ENCODE data around the gene OR11A1.

The OR11A1 gene

GRCh38 chr6:29456971-29457370, at the start of gene OR11A1, which contains the start of gene OR2H1:
TSS of gene OR11A1 (minus strand) at chr6:29457071. CDS start at chr6:29427641, 29,430 bp downstream.
TSS of gene OR2H1 (plus strand) at chr6:29457155. CDS start at chr6:29461770, 4,615 bp downstream.
- no peak for DNase-seq

- no peak for DNase-seq
Observed at GRCh38 chr6:29506446-29507067, 49.7 kb upstream of the OR11A1 start.

GRCh38 chr6:29505808-29506207, 48.9 kb upstream of the OR11A1 start:
- DNase-seq: no peak

GRCh38 chr6:29504961-29505360, 48.1 kb upstream of the OR11A1 start:
- no peak for DNase-seq

GRCh38 chr6:29502597-29502996, 45.7 kb upstream of the OR11A1 start:
- no peak for DNase-seq

- DNase-seq: no peak
Observed at GRCh38 chr6:29502181-29502580, 45.3 kb upstream of the OR11A1 start.

GRCh38 chr6:29501106-29501505, 44.2 kb upstream of the OR11A1 start:
- no peak for DNase-seq

GRCh38 chr6:29500594-29500993, 43.7 kb upstream of the OR11A1 start:
- no peak for DNase-seq

- DNase-seq: no peak
Observed at GRCh38 chr6:29499704-29500103, 42.8 kb upstream of the OR11A1 start.

- DNase-seq: no peak
Observed at GRCh38 chr6:29496961-29497360, 40.1 kb upstream of the OR11A1 start.

- DNase-seq: no peak
Observed at GRCh38 chr6:29495571-29495970, 38.7 kb upstream of the OR11A1 start.

- DNase-seq: no peak
Observed at GRCh38 chr6:29494131-29494530, 37.3 kb upstream of the OR11A1 start.

GRCh38 chr6:29493261-29493660, 36.4 kb upstream of the OR11A1 start:
- no peak for DNase-seq

- DNase-seq: no peak
Observed at GRCh38 chr6:29491574-29491973, 34.7 kb upstream of the OR11A1 start.

GRCh38 chr6:29490552-29490951, 33.7 kb upstream of the OR11A1 start:
- no peak for DNase-seq

- DNase-seq: no peak
Observed at GRCh38 chr6:29490055-29490454, 33.2 kb upstream of the OR11A1 start.

GRCh38 chr6:29489286-29489685, 32.4 kb upstream of the OR11A1 start:
- DNase-seq: no peak

- DNase-seq: no peak
Observed at GRCh38 chr6:29488874-29489273, 32.0 kb upstream of the OR11A1 start.

GRCh38 chr6:29487660-29488059, 30.8 kb upstream of the OR11A1 start, which contains the start of gene MAS1L:
TSS of gene MAS1L (minus strand) at chr6:29487956. CDS start at chr6:29487902, 54 bp downstream.
- DNase-seq: no peak

- DNase-seq: no peak
Observed at GRCh38 chr6:29487131-29487530, 30.3 kb upstream of the OR11A1 start.

- no peak for DNase-seq
Observed at GRCh38 chr6:29486577-29486976, 29.7 kb upstream of the OR11A1 start.

GRCh38 chr6:29483735-29484134, 26.9 kb upstream of the OR11A1 start:
- no peak for DNase-seq

- no peak for DNase-seq
Observed at GRCh38 chr6:29483186-29483585, 26.3 kb upstream of the OR11A1 start.

- DNase-seq: no peak
Observed at GRCh38 chr6:29479560-29479959, 22.7 kb upstream of the OR11A1 start.

- DNase-seq: no peak
Observed at GRCh38 chr6:29478740-29479139, 21.9 kb upstream of the OR11A1 start.

All from fibroblast of skin of right biceps (primary cell).